ENCODE results near the gene GNL1.
A peak's percentile ranks its signal among the peaks of the same experiment; 100 is the strongest.

GNL1 gene

DNA sequence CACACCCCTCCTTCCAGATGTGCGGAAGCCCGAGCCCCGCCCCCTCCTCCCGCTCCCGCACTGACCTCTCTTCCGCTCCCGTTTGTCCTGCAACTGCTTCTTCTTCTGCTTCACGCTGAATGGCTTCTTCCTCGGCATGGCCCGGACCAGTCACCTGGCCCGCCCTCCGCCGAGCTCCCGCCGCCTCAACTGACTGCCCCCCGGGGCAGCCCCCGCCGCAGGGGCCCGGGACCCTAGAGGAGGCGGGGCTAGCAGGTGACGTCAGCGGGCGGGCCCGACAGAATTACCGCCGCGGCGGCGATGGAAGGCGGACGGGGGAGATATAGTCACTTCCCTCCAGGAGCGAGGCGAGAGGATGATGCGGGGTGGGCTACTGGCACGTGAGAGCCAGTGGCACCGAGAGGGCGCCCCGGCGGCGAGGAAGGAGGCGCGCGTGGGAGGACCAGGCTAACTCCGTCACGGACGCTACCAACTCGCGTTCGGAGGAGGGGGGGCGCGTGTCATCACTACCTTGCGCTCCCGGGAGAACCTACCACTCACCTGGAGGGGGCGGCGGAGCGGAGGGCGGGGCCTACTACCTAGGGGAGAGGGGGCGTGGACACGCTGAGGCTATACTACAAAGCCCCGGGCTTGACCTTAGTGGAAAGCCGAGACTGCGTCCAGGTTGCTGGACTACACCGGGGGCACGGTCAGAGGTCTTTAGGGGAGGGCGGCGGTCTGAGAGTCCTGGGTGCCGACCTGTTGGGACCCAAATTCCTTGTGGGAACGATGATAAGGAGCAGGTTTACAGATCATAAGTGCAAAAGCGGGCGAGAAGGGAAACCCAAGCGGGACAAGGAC, at the start of gene GNL1:
Gene GNL1 (minus strand): TSS at position 424 of the 840 bp plus-strand sequence. CDS start 286 bp downstream, at position 138.
- DNase-seq (ENCODE audit: low read depth) = peak; percentile 98

GRCh38 chr6:30603961-30604360, 47.7 kb upstream of the GNL1 start:
- DNase-seq (ENCODE audit: low read depth) = no peak

DNA sequence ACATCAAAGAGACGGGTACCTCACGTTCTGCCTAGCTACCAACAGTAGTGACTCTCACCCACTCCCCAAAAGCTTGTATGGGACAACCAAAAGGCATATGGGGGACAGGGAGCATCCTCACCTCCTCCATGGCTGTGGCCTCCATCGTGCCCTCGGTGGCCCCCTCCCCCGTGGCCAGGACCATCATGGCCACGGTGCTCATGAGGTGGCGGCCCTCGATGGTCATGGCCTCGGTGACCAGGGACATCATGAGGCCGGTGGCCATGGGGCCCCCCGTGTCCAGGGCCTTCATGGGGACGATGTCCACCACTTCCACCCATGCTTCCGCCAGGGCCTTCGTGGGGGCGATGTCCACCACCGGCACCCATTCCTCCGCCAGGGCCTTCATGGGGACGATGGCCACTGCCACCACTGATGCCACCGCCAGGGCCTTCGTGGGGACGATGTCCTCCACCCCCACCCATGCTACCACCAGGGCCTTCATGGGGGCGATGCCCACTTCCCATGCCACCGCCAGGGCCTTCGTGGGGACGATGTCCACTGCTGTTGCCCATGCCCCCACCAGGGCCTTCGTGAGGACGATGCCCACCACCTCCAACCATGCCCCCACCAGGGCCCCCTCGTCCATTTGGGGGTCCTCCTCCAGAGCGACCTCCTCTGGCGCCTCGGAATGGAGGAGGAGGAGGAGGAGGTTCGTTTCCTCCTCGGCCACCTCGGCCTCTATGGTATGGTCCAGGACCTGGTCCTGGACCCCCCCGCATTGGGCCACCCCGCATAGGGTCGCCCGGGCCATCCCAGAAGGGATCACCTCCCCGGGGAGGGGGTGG, 45.7 kb upstream of the GNL1 start:
- no peak for DNase-seq (ENCODE audit: low read depth)

GRCh38 chr6:30601436-30601814, 45.1 kb upstream of the GNL1 start:
- no peak for DNase-seq (ENCODE audit: low read depth)

GRCh38 chr6:30600451-30600961, 44.2 kb upstream of the GNL1 start:
- no peak for DNase-seq (ENCODE audit: low read depth)

- DNase-seq (ENCODE audit: low read depth) = no peak
These were observed 43.5 kb upstream of the GNL1 start for GRCh38 chr6:30599625-30600324.

DNA sequence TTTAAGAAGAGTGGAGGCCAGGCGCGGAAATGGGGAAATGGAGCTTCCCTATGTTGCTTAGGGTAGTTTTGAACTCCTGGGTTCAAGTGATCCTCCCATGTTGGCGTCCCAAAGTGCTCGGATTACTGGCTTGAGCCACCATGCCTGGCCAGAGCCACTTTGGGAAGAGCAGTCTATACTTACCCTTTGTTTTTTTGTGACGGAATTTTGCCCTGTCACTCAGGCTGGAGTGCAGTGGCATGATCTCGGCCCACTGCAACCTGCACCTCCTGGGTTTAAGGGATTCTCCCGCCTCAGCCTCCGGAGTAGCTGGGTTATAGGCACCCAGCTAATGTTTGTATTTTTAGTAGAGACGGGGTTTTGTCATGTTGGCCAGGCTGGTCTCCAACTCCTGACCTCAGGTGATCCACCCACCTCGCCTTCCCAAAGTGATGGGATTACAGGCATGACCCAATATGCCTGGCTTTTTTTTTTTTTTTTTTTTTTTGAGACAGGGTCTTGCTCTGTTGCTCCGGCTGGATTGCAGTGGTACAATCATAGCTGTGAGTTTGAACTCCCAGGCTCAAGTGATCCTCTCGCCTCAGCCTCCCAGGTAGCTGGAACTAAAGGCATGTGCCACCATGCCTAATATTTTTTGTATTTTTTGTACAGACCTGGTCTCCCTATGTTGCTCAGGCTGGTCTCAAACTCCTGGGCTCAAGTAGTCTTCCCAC, 42.8 kb upstream of the GNL1 start:
- no peak for DNase-seq (ENCODE audit: low read depth)

DNA sequence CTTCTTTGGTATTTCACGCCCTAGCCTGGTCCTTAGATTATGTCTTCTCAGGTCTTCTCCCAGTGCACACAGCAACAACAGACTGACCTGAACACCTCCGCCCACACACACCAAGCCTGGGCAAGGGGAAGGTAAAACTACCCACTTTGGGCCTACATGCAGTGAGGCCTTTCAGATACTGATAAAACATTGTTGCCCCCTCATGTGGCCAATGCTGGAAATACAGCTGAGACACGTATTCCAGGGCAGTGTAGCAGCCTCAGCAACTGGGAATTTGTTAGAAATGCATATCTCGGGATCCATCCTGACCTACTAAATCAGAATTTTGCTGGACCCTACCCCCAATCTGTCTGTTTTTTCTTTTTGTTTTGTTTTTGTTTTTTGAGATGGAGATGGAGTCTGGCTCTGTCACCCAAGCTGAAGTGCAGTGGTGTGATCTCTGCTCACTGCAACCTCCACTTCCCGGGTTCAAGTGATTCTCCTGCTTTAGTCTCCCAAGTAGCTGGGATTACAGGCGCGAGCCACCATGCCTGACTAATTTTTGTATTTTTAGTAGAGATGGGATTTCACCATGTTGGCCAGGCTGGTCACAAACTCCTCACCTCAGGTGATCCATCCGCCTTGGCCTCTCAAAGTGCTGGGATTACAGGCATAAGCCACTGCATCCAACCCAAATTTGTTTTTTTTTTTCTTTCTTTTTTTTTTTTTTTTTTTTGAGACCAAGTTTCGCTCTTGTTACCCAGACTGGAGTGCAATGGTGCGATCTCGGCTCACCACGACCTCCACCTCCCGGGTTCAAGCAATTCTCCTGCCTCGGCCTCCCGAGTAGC, 41.2 kb upstream of the GNL1 start:
- peak; percentile 60 for DNase-seq (ENCODE audit: low read depth)

- DNase-seq (ENCODE audit: low read depth) = no peak
These were observed 36.0 kb upstream of the GNL1 start for GRCh38 chr6:30592287-30592686.

DNA sequence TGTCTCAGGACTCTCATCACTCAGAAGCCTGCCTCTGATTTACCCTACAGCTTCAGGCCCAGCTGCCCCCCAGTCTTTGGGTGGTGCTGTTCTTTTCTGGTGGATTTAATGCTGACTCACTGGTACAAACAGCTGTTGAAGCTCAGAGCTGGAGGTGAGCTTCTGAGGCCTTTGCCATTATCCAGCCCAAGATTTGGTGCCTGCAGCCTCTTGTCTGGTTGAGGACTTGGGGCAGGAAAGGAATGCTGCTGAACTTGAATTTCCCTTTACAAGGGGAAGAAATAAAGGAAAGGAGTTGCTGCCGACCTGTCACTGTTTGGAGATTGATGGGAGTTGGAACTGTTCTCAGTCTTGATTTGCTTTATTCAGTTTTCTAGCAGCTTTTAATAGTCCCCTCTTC, 34.7 kb upstream of the GNL1 start:
- DNase-seq (ENCODE audit: low read depth) = no peak

DNA sequence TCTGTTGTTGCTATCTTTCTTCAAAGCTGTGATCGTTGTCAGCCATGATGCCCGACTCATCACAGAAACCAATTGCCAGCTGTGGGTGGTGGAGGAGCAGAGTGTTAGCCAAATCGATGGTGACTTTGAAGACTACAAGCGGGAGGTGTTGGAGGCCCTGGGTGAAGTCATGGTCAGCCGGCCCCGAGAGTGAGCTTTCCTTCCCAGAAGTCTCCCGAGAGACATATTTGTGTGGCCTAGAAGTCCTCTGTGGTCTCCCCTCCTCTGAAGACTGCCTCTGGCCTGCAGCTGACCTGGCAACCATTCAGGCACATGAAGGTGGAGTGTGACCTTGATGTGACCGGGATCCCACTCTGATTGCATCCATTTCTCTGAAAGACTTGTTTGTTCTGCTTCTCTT, 34.2 kb upstream of the GNL1 start:
- no peak for DNase-seq (ENCODE audit: low read depth)

GRCh38 chr6:30589754-30590358, 33.6 kb upstream of the GNL1 start:
- DNase-seq (ENCODE audit: low read depth) = no peak

GRCh38 chr6:30583921-30584320, 27.6 kb upstream of the GNL1 start:
- no peak for DNase-seq (ENCODE audit: low read depth)

GRCh38 chr6:30578051-30578450, 21.8 kb upstream of the GNL1 start:
- no peak for DNase-seq (ENCODE audit: low read depth)

GRCh38 chr6:30573113-30573512, 16.8 kb upstream of the GNL1 start:
- no peak for DNase-seq (ENCODE audit: low read depth)

- no peak for DNase-seq (ENCODE audit: low read depth)
These were observed 15.9 kb upstream of the GNL1 start for GRCh38 chr6:30572148-30572547.

GRCh38 chr6:30571762-30572082, 15.4 kb upstream of the GNL1 start:
- DNase-seq (ENCODE audit: low read depth) = no peak

- peak; percentile 100 for DNase-seq (ENCODE audit: low read depth)
These were observed 14.9 kb upstream of the GNL1 start, which contains the start of gene ABCF1 for GRCh38 chr6:30571075-30571761. Gene ABCF1 (plus strand): TSS chr6:30571442. CDS start chr6:30571488, 46 bp downstream.

GRCh38 chr6:30570740-30571074, 14.4 kb upstream of the GNL1 start:
- DNase-seq (ENCODE audit: low read depth) = no peak

- no peak for DNase-seq (ENCODE audit: low read depth)
These were observed 14.0 kb upstream of the GNL1 start for GRCh38 chr6:30570263-30570662.

Data from stimulated activated CD8-positive, alpha-beta memory T cell treated with anti-CD3 and anti-CD28 coated beads, Interleukin-4, amount 100 ng/mL, for 24 hours (primary cell).